Vagina (tissue), 2 donors: ENCODE measurements around the gene FARP2.

Source experiments
- CTCF ChIP-seq, 3 experiments: fragments of 450-650 bp in 2 of 3; fragments of 200-600 bp in 1 of 3; sonication (generic) in 1 of 3; IDR thresholded peaks; one replicate each; pipeline ENCODE4 v1.5.1; 2017 to 2019; ENCODE audit warnings: antibody characterized with exemption in 3 of 3, mild to moderate bottlenecking in 2 of 3, moderate library complexity in 2 of 3
- POLR2AphosphoS5 ChIP-seq, 2 donors: sonication (generic); formaldehyde crosslinking; IDR thresholded peaks; one replicate each; pipeline ENCODE4 v1.9.0; 2017; ENCODE audit warnings: antibody characterized with exemption in 2 of 2, mild to moderate bottlenecking in 2 of 2, low read depth in 1 of 2; ENCODE audit not compliant: insufficient read depth in 1 of 2

- no peak for TF ChIP-seq CTCF (IDR thresholded peaks at IDR 0.05)
- no peak for TF ChIP-seq POLR2AphosphoS5 (IDR thresholded peaks at IDR 0.05; ENCODE audit: insufficient read depth in 1 of 2, low read depth in 1 of 2)
Measured at GRCh38 chr2:241373446-241373845, 17.4 kb downstream of the FARP2 start.
